ENCODE results near the gene AMPD2. TPM values are rescaled to one million over a fixed set of nuclear protein-coding genes. Genes with fewer than 3 reads are reported as not detected.

AMPD2 gene
- polyA plus RNA-seq, 2 of the 4 experiments (the other 2 are of a cell fraction) = 19.3 to 47.2 TPM

DNA sequence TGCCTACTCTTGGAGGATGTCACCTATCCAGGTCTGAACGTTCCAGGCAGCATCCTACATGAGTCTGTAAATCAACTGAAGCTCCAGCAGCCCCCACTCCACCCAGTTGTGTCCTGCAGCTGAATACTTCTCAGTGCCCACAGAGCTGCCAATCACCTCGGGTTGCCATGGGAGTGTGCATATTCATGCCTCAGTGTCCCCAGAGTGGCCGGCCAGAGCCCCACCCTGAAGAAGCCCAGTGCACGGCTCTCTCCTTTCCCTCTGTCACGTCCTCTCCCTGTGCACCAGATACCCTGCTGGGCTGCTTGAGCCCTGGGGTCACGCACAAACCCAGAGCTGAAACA, 20.2 kb downstream of the AMPD2 start:
- POLR2A ChIA-PET = interaction anchor here (0.9 to 2.2 kb wide), 5 partner anchors 92 to 344 kb away, joined by 3 to 20 read pairs (median 4); partner anchors contain the start of genes AHCYL1 and GNAI3
- no peak overlapping the region for H3K27ac ChIP-seq
- FAIRE-seq (no peak), DNase-seq (ENCODE audit: low read depth in 1 of 2, low spot score in 1 of 2) (no peak), ATAC-seq (peak; percentile 9 to 11; a peak in 3 of 6 replicates)
- H3K4me1 ChIP-seq = peaks cover 29% of the 10 kb centered on the region
- no peak overlapping the region for H3K4me3 ChIP-seq
- WGBS (ENCODE audit: missing lambda C conversion rate) = 31% methylated on average over 4 of the region's 6 CpGs
- no peaks in the 10 kb centered on the region for H3K9me3 ChIP-seq
- H3K4me2 ChIP-seq = no peak overlapping the region
- CTCF ChIA-PET = interaction anchor here (0.6 to 21.4 kb wide), 36 partner anchors 10 to 385 kb away, joined by 3 to 295 read pairs (median 5); partner anchors contain the start of genes AHCYL1, EPS8L3, GNAI3 and GSTM4
- TF ChIP-seq NFE2L2 (conservative IDR thresholded peaks at IDR 0.05; ENCODE audit: low read length) = no peak
- TF ChIP-seq NR3C1 (IDR thresholded peaks at IDR 0.05) = no peak

GRCh38 chr1:109640285-109640865, 20.7 kb downstream of the AMPD2 start:
- no peak overlapping the region for H3K4me2 ChIP-seq
- TF ChIP-seq FOXS1 (CRISPR knock-in tag; IDR thresholded peaks at IDR 0.05) = no peak
- peak; percentile 57 for TF ChIP-seq CTCF (IDR thresholded peaks at IDR 0.05)
- peak; percentile 50 for TF ChIP-seq SMC3 (IDR thresholded peaks at IDR 0.05)
- peak in 1 of 2 experiments; percentile 60; a peak in 4 of 5 replicates for TF ChIP-seq RAD21 (conservative IDR thresholded peaks at IDR 0.05 in 1 of 2, IDR thresholded peaks at IDR 0.05 in 1 of 2)
- TF ChIP-seq JUN (IDR thresholded peaks at IDR 0.05) = no peak
- DNase-seq (ENCODE audit: low read depth in 1 of 2, low spot score in 1 of 2) (peak in 1 of 2 experiments; percentile 58), ATAC-seq (peak; percentile 26 to 72; a peak in 4 of 6 replicates), FAIRE-seq (no peak)
- WGBS (ENCODE audit: missing lambda C conversion rate) = 49% methylated on average over 4 of the region's 5 CpGs
- H3K27ac ChIP-seq = no peak overlapping the region
- H3K4me1 ChIP-seq = peaks cover 24% of the 10 kb centered on the region
- no peaks in the 10 kb centered on the region for H3K9me3 ChIP-seq
- ChIA-PET CTCF (interaction anchor here (0.6 to 21.4 kb wide), 38 partner anchors 11 to 385 kb away, joined by 3 to 295 read pairs (median 5); partner anchors contain the start of genes AHCYL1, EPS8L3, GNAI3 and GSTM4), POLR2A (interaction anchor here (0.9 to 2.2 kb wide), 6 partner anchors 92 to 344 kb away, joined by 3 to 20 read pairs (median 4); partner anchors contain the start of genes AHCYL1 and GNAI3)
- H3K4me3 ChIP-seq = no peak overlapping the region

DNA sequence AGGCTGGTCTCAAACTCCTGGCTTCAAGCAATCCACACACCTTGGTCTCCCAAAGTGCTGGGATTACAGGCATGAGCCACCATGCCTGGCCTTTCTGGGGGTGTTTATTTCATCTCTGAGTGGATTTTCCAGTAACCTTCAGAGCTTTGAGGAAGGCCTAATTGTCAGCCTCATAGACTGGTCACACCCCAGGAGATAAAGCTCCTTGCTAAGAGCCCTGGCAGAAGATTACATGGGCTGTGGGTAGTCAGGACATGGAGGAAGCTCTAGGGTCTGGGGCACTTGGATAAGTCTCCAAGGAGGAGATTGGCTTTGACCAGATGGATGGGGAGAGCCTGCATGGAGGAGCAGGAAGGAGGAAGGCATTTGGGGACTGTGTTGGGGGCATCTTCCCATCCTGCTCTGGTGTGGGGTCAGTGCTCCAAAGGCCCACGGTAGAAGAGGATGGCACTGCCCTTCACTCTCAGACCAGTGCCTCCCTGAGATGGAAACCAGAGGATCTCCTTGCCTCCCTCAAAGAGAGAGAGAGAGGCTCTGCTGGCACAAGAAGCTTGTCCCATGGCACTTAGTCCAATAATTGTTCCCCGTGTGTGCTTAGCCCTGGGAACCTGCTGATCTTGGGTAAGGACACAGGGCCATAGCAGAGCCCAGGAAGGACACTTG, 21.6 kb downstream of the AMPD2 start:
- ATAC-seq (no peak), FAIRE-seq (no peak), DNase-seq (ENCODE audit: low read depth in 1 of 2, low spot score in 1 of 2) (no peak)
- 83% methylated on average over 1 of the region's 2 CpGs for WGBS (ENCODE audit: missing lambda C conversion rate)
- POLR2A ChIA-PET = interaction anchor here (1.1 to 2.2 kb wide), 3 partner anchors 93 to 135 kb away, joined by 3 to 20 read pairs (median 4); partner anchors contain the start of gene GNAI3
- Histone ChIP-seq H3K4me1 (peaks cover 16% of the 10 kb centered on the region), H3K4me3 (no peak overlapping the region), H3K4me2 (no peak overlapping the region), H3K9me3 (no peaks in the 10 kb centered on the region), H3K27ac (no peak overlapping the region)
- TF ChIP-seq FOSB (CRISPR knock-in tag; IDR thresholded peaks at IDR 0.05) (no peak), E2F6 (IDR thresholded peaks at IDR 0.05; ENCODE audit: borderline replicate concordance, low read depth) (no peak), SMC3 (IDR thresholded peaks at IDR 0.05) (no peak), HEYL (CRISPR knock-in tag; IDR thresholded peaks at IDR 0.05) (no peak), SREBF2 (IDR thresholded peaks at IDR 0.05) (no peak), USF2 (IDR thresholded peaks at IDR 0.05) (no peak), TP53 (CRISPR knock-in tag; IDR thresholded peaks at IDR 0.05) (no peak), RAD21 (conservative IDR thresholded peaks at IDR 0.05 in 1 of 2, IDR thresholded peaks at IDR 0.05 in 1 of 2) (no peak), KDM5A (IDR thresholded peaks at IDR 0.05) (no peak), ZC3H11A (IDR thresholded peaks at IDR 0.05) (no peak), ELK1 (IDR thresholded peaks at IDR 0.05; ENCODE audit: low read depth, low read length) (no peak), CBX8 (IDR thresholded peaks at IDR 0.05) (no peak), MAZ (IDR thresholded peaks at IDR 0.05; ENCODE audit: borderline replicate concordance, low read depth, low read length) (no peak), EHF (CRISPR knock-in tag; IDR thresholded peaks at IDR 0.05) (no peak), ESRRA (IDR thresholded peaks at IDR 0.05; ENCODE audit: borderline replicate concordance, low read length) (no peak), JUNB (IDR thresholded peaks at IDR 0.05) (no peak)
- TF ChIP-seq, protein P1, sequence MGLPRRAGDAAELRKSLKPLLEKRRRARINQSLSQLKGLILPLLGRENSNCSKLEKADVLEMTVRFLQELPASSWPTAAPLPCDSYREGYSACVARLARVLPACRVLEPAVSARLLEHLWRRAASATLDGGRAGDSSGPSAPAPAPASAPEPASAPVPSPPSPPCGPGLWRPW (IDR thresholded peaks at IDR 0.05) = no peak
- TF ChIP-seq, protein P2, sequence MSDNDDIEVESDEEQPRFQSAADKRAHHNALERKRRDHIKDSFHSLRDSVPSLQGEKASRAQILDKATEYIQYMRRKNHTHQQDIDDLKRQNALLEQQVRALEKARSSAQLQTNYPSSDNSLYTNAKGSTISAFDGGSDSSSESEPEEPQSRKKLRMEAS (IDR thresholded peaks at IDR 0.05) = no peak
- CTCF ChIA-PET = interaction anchor here (0.7 to 21.4 kb wide), 25 partner anchors 12 to 384 kb away, joined by 3 to 295 read pairs (median 8); partner anchors contain the start of genes AHCYL1, GNAI3 and GSTM4
